Testis (tissue), 3 donors: ENCODE measurements around the gene PPCDC. TPM values are rescaled to one million over a fixed set of nuclear protein-coding genes. Genes with fewer than 3 reads are reported as not detected.

Experiments
- DNase-seq: peaks from one replicate; pipeline ENCODE4 v3.0.0-alpha.2; 2019
- H3K27ac ChIP-seq, 2 donors: fragments of 200-600 bp; sonication (generic); one replicate each; pipeline ENCODE4 v1.5.1; 2019
- H3K27me3 ChIP-seq: fragments of 200-600 bp; sonication (generic); one replicate; pipeline ENCODE4 v1.5.1; 2019
- H3K36me3 ChIP-seq: fragments of 200-600 bp; sonication (generic); one replicate; pipeline ENCODE4 v1.5.1; 2017; ENCODE audit warnings: low read depth; ENCODE audit errors: missing control alignments
- H3K4me1 ChIP-seq: fragments of 200-600 bp; sonication (generic); one replicate; pipeline ENCODE4 v1.5.1; 2019
- H3K4me3 ChIP-seq, 2 donors: fragments of 200-600 bp; sonication (generic); one replicate each; pipeline ENCODE4 v1.5.1; 2017 to 2019
- H3K9me3 ChIP-seq: fragments of 200-600 bp; sonication (generic); one replicate; pipeline ENCODE4 v1.5.1; 2017
- CTCF ChIP-seq, 3 experiments: fragments of 450-650 bp in 2 of 3; fragments of 200-600 bp in 1 of 3; sonication (generic) in 1 of 3; IDR thresholded peaks; one replicate each; pipeline ENCODE4 v1.5.1; 2016 to 2019; ENCODE audit warnings: antibody characterized with exemption in 3 of 3, mild to moderate bottlenecking in 2 of 3, moderate library complexity in 1 of 3
- POLR2A ChIP-seq: fragments of 450-650 bp; IDR thresholded peaks from one replicate; pipeline ENCODE4 v1.6.1; 2017; ENCODE audit warnings: antibody characterized with exemption, mild to moderate bottlenecking, moderate library complexity
- WGBS, 2 donors: methylation state at CpG; one replicate each; pipeline ENCODE4 v1.1.5; 2018; 5-methylcytosine and 5-hydroxymethylcytosine counted together
- intact Hi-C: fragments of 100-400 bp; cut with DNase I; formaldehyde crosslinking; loops from one replicate; pipeline ENCODE4 v1.15.1; 2023; ENCODE audit warnings: low total_unique reads
- polyA plus RNA-seq: library from polyadenylated mRNA; stranded (reverse); fragments of 350-450 nt; fragmentation: Illumina TruSeq; extraction: RNeasy Lipid Tissue Mini Kit (QIAGEN cat#74804); gene quantifications from one replicate; pipeline ENCODE4 v1.2.3, GENCODE V29; 2014; ENCODE audit warnings: low read depth, low replicate concordance; ENCODE audit not compliant: insufficient read depth
- total RNA-seq, 2 donors: library from RNA; depleted of rRNA; stranded (reverse); fragments of >200 nt; gene quantifications; one replicate each; pipeline ENCODE4 v1.2.3, GENCODE V29; 2016

Gene PPCDC
- total and polyA plus RNA-seq, 3 donors from 2014 or later = 18.0 to 31.6 (median 23.6) TPM

GRCh38 chr15:75058127-75058905 lies 34.9 kb downstream of the PPCDC start:
- intact Hi-C loops = no loop called here
- H3K4me1 ChIP-seq = peaks cover 32% of the 10 kb centered on the region
- peak; percentile 7 for DNase-seq
- no peak for TF ChIP-seq POLR2A
- TF ChIP-seq CTCF (IDR thresholded peaks at IDR 0.05) = no peak
- no peaks in the 10 kb centered on the region for H3K9me3 ChIP-seq
- no peak overlapping the region for H3K27ac ChIP-seq
- no peaks in the 10 kb centered on the region for H3K36me3 ChIP-seq
- H3K4me3 ChIP-seq = no peak overlapping the region
- 86 to 87% methylated on average over 4 of the region's 4 CpGs for WGBS, 2 donors
- no peaks in the 10 kb centered on the region for H3K27me3 ChIP-seq

GRCh38 chr15:75059607-75060006 lies 36.2 kb downstream of the PPCDC start:
- TF ChIP-seq POLR2A (no peak), CTCF (IDR thresholded peaks at IDR 0.05) (no peak)
- H3K9me3 ChIP-seq = no peaks in the 10 kb centered on the region
- DNase-seq = peak; percentile 2
- intact Hi-C loops = no loop called here
- peaks cover 43% of the 10 kb centered on the region for H3K4me1 ChIP-seq
- H3K4me3 ChIP-seq = no peak overlapping the region
- H3K27me3 ChIP-seq = no peaks in the 10 kb centered on the region
- H3K36me3 ChIP-seq = no peaks in the 10 kb centered on the region
- H3K27ac ChIP-seq = no peak overlapping the region
- 84 to 97% methylated on average over 5 of the region's 5 CpGs for WGBS, 2 donors

GRCh38 chr15:75061272-75061671 lies 37.9 kb downstream of the PPCDC start:
- DNase-seq = no peak
- no peak for TF ChIP-seq CTCF (IDR thresholded peaks at IDR 0.05)
- no peak for TF ChIP-seq POLR2A
- Histone ChIP-seq H3K4me3 (no peak overlapping the region), H3K27me3 (no peaks in the 10 kb centered on the region), H3K36me3 (no peaks in the 10 kb centered on the region), H3K4me1 (peaks cover 49% of the 10 kb centered on the region), H3K9me3 (no peaks in the 10 kb centered on the region), H3K27ac (no peak overlapping the region)
- intact Hi-C loops = no loop called here

GRCh38 chr15:75062706-75063105 lies 39.3 kb downstream of the PPCDC start:
- WGBS, 2 donors = 63 to 67% methylated on average over 3 of the region's 3 CpGs
- DNase-seq = no peak
- Histone ChIP-seq H3K4me3 (no peak overlapping the region), H3K27me3 (no peaks in the 10 kb centered on the region), H3K4me1 (peaks cover 62% of the 10 kb centered on the region), H3K27ac (peak overlapping the region in 1 of 2 donors; percentile 26), H3K9me3 (no peaks in the 10 kb centered on the region), H3K36me3 (no peaks in the 10 kb centered on the region)
- TF ChIP-seq POLR2A (no peak), CTCF (IDR thresholded peaks at IDR 0.05) (no peak)
- intact Hi-C loops = no loop called here

GRCh38 chr15:75063338-75063737 lies 39.9 kb downstream of the PPCDC start:
- Histone ChIP-seq H3K4me3 (no peak overlapping the region), H3K27ac (peak overlapping the region in 1 of 2 donors; percentile 26), H3K27me3 (no peaks in the 10 kb centered on the region), H3K4me1 (peaks cover 62% of the 10 kb centered on the region), H3K9me3 (no peaks in the 10 kb centered on the region), H3K36me3 (no peaks in the 10 kb centered on the region)
- DNase-seq = peak; percentile 75
- intact Hi-C loops = no loop called here
- WGBS, 2 donors = 53 to 68% methylated on average over 4 of the region's 4 CpGs
- no peak for TF ChIP-seq CTCF (IDR thresholded peaks at IDR 0.05)
- TF ChIP-seq POLR2A = no peak
